IPS-20b (cell line): ENCODE results near the gene CHIT1.

Experiments
- H3K27ac ChIP-seq: one replicate; pipeline ENCODE4 v1.5.1; 2013; ENCODE audit warnings: low read length
- H3K27me3 ChIP-seq: 2 replicates; pipeline ENCODE4 v1.6.1; 2013; ENCODE audit warnings: mild to moderate bottlenecking, low read length, inconsistent platforms; ENCODE audit not compliant: insufficient read depth
- H3K36me3 ChIP-seq: 2 replicates; pipeline ENCODE4 v1.6.1; 2013; ENCODE audit warnings: low read depth, mild to moderate bottlenecking, inconsistent platforms, low read length, moderate library complexity; ENCODE audit not compliant: insufficient read depth
- H3K4me1 ChIP-seq: 2 replicates; pipeline ENCODE4 v1.6.1; 2013; ENCODE audit warnings: mild to moderate bottlenecking, control low read depth, inconsistent platforms, low read length, moderate library complexity; ENCODE audit not compliant: insufficient read depth
- H3K4me3 ChIP-seq: 2 replicates; pipeline ENCODE4 v1.5.1; 2013; ENCODE audit warnings: mild to moderate bottlenecking, low read length, inconsistent platforms
- H3K9ac ChIP-seq: 2 replicates; pipeline ENCODE4 v1.6.1; 2013; ENCODE audit warnings: low read depth, mild to moderate bottlenecking, inconsistent platforms, low read length, moderate library complexity
- H3K9me3 ChIP-seq: 2 replicates; pipeline ENCODE4 v1.6.1; 2013; ENCODE audit warnings: mild to moderate bottlenecking, low read depth, low read length, inconsistent platforms; ENCODE audit not compliant: insufficient read depth

CHIT1 gene

DNA sequence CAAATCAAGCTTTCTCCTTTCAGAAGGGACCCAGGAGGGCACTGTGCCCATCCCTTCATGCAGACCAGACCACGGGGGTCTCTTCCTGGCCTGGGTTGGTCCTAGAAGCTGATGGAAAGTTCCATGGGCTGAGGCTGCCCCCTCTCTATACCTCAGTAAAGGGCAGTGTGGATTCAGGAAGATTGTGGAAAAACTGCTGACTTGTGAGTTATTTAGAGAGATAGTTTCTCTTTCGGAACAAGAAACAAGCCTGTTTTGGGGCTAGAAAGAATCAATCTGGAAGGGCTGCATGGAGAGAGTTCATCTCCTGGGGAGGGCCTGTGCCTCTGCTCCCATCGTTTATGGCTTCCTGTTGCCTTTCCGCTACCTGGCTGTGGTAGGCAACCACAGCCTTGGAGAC lies 803 bp downstream of the CHIT1 start:
- Histone ChIP-seq H3K9ac (no peak overlapping the region), H3K4me1 (no peaks in the 10 kb centered on the region), H3K9me3 (no peaks in the 10 kb centered on the region), H3K36me3 (no peaks in the 10 kb centered on the region), H3K27ac (no peak overlapping the region), H3K27me3 (peaks cover 4% of the 10 kb centered on the region; the same call in 1 of the 2 replicates), H3K4me3 (no peak overlapping the region)

DNA sequence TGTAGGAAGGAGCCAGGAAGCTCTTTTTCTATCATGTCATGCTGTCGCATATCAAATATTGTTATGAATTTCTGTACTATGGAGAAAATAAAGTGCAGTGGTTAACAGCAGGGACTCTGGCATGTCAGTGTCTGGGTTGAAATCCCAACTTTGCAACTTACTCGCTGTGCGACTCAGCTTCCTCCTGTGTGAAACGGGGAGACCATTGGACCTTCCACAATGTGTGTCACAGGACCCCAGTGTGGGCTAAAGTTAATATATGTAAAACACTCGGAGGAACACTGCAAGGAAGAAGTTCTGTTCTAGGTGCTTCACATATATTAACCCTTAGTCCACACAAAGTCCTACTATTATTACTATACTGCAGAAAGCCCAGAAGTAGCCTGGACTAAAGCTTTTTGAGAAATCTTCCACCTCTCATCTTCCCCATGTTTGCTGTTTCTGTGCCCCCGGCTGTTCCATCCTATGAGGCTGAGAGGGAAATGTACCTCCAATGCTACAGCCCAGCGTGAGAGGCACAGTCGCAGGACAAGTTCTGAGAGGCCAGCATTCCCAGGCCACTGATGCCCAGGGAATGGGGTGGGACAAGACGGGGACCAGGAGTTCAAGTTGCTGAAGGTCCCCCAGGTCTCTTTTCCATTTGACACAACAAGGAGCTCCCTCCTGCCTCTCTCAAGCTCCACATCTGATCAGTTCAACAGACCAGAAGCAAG lies 1.9 kb downstream of the CHIT1 start:
- peaks cover 4% of the 10 kb centered on the region; the same call in 1 of the 2 replicates for H3K27me3 ChIP-seq
- H3K9me3 ChIP-seq = no peaks in the 10 kb centered on the region
- no peak overlapping the region for H3K9ac ChIP-seq
- H3K4me3 ChIP-seq = no peak overlapping the region
- H3K4me1 ChIP-seq = no peaks in the 10 kb centered on the region
- H3K27ac ChIP-seq = no peak overlapping the region
- H3K36me3 ChIP-seq = no peaks in the 10 kb centered on the region

- H3K27me3 ChIP-seq = peaks cover 4% of the 10 kb centered on the region; the same call in 1 of the 2 replicates
- no peaks in the 10 kb centered on the region for H3K36me3 ChIP-seq
- H3K4me1 ChIP-seq = no peaks in the 10 kb centered on the region
- no peak overlapping the region for H3K9ac ChIP-seq
- H3K27ac ChIP-seq = no peak overlapping the region
- H3K9me3 ChIP-seq = no peaks in the 10 kb centered on the region
- H3K4me3 ChIP-seq = no peak overlapping the region
Measured at GRCh38 chr1:203225071-203225470, 4.4 kb downstream of the CHIT1 start.

DNA sequence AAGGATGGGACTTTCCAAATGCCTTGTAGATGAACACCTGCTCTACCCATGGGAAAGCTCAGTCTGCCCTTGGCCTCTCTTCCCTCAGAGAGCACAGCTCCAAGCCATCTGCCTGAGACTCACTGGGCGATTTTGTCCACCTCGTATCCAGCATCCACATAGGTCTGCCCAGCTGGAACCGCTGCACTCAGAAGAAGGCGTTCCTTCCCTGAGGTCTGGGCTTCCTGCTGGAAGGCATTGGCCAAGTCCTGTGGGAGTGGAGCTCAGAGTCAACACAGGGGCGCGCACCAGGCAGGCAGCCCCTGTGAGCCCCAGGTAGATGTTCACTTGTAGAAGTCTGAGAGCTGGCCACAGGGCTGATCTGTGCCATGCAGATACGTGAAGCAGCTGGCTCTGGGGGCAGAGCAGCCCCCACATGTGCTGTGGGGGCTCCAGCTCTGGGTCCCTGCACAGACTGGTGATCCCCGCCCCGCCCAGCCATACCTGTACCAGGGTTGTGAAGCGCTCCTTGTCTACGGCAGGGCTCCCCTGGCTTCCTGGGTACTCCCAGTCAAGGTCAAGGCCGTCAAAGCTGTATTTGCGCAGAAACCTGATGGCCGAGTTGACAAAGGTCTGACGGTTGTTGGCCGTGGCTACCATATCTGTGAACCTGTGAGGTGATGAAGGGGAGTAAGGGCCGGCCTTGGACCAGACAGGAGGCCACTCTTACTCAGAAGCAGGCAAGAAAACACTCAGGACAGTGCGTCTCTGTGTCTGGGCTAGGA lies 6.3 kb downstream of the CHIT1 start:
- Histone ChIP-seq H3K27me3 (peaks cover 4% of the 10 kb centered on the region; the same call in 1 of the 2 replicates), H3K4me3 (no peak overlapping the region), H3K4me1 (no peaks in the 10 kb centered on the region), H3K9me3 (no peaks in the 10 kb centered on the region), H3K36me3 (no peaks in the 10 kb centered on the region), H3K9ac (no peak overlapping the region), H3K27ac (no peak overlapping the region)

DNA sequence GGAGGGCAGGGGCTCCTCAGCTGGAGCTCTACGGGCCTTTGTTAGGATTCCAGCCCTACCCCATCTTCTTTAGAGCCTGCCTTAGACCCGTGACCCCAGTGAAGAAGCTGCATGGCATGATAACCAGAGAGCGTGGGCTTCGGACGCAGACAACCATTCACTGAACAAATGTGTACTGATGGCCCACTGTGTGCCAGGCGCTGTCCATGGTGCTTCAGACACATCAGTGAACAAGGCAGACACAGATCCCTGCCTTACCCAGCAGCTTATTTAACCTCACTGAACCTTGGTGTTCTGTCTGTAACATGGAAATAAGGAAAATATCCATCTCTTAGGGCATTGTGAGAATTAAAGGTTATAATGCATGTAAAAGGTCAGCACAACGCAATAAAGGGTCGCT lies 9.5 kb downstream of the CHIT1 start:
- H3K36me3 ChIP-seq = no peaks in the 10 kb centered on the region
- H3K9me3 ChIP-seq = no peaks in the 10 kb centered on the region
- H3K9ac ChIP-seq = no peak overlapping the region
- no peak overlapping the region for H3K4me3 ChIP-seq
- 0 out of 2 replicates have a peak, but pooled peaks cover 7% of the 10 kb centered on the region for H3K27me3 ChIP-seq
- H3K4me1 ChIP-seq = peaks cover 4% of the 10 kb centered on the region; the same call in 1 of the 2 replicates
- no peak overlapping the region for H3K27ac ChIP-seq

DNA sequence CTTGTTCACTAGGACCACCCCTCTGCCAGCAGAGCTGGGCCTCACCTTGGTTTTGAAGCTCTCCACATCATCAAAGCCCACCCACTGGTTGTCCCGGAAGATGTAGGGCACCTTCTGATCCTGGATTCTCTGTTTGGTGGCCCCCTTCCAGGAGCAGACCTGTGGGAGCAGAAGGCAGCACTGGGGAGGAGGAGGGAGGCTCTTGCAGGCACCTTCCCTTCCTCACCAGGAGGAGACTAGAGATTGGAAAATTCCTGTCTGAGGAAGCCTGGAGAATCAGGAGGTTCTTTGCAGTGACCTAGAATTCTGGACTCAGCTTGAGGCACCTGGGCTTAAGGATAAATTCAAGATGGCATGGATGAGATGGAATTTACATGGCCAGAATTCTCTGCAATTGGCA lies 10.3 kb downstream of the CHIT1 start:
- Histone ChIP-seq H3K9me3 (no peaks in the 10 kb centered on the region), H3K36me3 (no peaks in the 10 kb centered on the region), H3K4me3 (no peak overlapping the region), H3K27me3 (0 out of 2 replicates have a peak, but pooled peaks cover 7% of the 10 kb centered on the region), H3K9ac (no peak overlapping the region), H3K27ac (no peak overlapping the region), H3K4me1 (peaks cover 4% of the 10 kb centered on the region; the same call in 1 of the 2 replicates)

- Histone ChIP-seq H3K4me1 (peaks cover 4% of the 10 kb centered on the region; the same call in 1 of the 2 replicates), H3K27me3 (0 out of 2 replicates have a peak, but pooled peaks cover 7% of the 10 kb centered on the region), H3K9me3 (no peaks in the 10 kb centered on the region), H3K27ac (no peak overlapping the region), H3K9ac (no peak overlapping the region), H3K4me3 (no peak overlapping the region), H3K36me3 (no peaks in the 10 kb centered on the region)
Measured at GRCh38 chr1:203217668-203218067, 11.8 kb downstream of the CHIT1 start.

GRCh38 chr1:203217139-203217655 lies 12.3 kb downstream of the CHIT1 start:
- H3K9me3 ChIP-seq = no peaks in the 10 kb centered on the region
- H3K4me1 ChIP-seq = peaks cover 4% of the 10 kb centered on the region; the same call in 1 of the 2 replicates

DNA sequence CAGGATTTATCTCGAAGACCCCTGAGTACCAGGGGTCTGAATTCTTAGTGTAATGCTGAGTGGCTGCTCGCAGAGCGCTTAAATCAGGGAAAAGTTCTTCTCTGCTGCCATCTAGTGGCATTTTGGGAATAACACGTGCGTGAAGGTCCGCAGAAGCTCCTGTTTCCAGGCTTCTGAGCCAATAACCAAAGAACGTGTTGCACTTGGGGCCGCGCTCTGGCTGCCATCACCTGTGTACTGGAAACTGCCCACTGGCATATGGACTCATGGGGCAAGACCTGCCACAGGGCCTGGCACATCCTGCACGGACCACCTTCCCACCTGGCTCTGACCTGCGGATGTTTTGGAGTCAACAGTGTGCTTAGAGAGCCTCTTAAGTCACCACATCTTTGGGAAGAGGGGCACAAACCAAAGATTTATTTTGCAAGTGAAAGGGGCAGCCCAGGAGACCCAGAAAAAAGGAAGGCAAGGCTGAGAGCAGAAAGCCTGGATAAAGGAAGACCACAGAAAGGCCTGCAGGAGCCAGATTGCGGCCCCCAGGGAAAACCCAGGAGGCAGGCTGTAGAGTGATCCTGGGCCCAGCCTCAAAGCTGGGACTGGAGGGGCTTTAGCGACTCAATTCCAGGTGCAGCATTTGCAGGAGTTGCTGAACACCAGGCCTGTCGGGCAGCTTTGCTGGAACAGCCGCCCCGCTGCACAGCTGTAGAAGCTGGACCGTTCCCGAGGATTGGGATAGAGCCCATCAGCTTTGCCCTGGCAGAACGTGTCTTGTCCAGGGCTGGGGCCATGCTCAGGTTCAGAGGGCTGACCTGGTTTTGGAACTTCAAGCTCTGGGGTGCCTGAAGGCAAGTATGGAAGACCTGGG lies 13.0 kb downstream of the CHIT1 start:
- peak overlapping the region; percentile 49; the same call in 1 of the 2 replicates for H3K4me3 ChIP-seq
- H3K36me3 ChIP-seq = no peaks in the 10 kb centered on the region
- peaks cover 4% of the 10 kb centered on the region; the same call in 1 of the 2 replicates for H3K4me1 ChIP-seq
- H3K27ac ChIP-seq = no peak overlapping the region
- no peak overlapping the region for H3K9ac ChIP-seq
- H3K27me3 ChIP-seq = 0 out of 2 replicates have a peak, but pooled peaks cover 7% of the 10 kb centered on the region
- H3K9me3 ChIP-seq = no peaks in the 10 kb centered on the region

More at GRCh38 chr1:203217139-203217655, 12.3 kb downstream of the CHIT1 start:
- no peaks in the 10 kb centered on the region for H3K36me3 ChIP-seq
- no peak overlapping the region for H3K9ac ChIP-seq
- no peak overlapping the region for H3K4me3 ChIP-seq
- no peak overlapping the region for H3K27ac ChIP-seq
- 0 out of 2 replicates have a peak, but pooled peaks cover 7% of the 10 kb centered on the region for H3K27me3 ChIP-seq

- Histone ChIP-seq H3K27ac (no peak overlapping the region), H3K9me3 (no peaks in the 10 kb centered on the region), H3K4me1 (peaks cover 4% of the 10 kb centered on the region; the same call in 1 of the 2 replicates), H3K9ac (no peak overlapping the region), H3K27me3 (0 out of 2 replicates have a peak, but pooled peaks cover 7% of the 10 kb centered on the region), H3K36me3 (no peaks in the 10 kb centered on the region), H3K4me3 (no peak overlapping the region)
Measured at GRCh38 chr1:203215573-203215972, 13.9 kb downstream of the CHIT1 start.

- Histone ChIP-seq H3K27me3 (0 out of 2 replicates have a peak, but pooled peaks cover 7% of the 10 kb centered on the region), H3K9ac (no peak overlapping the region), H3K4me3 (no peak overlapping the region), H3K9me3 (no peaks in the 10 kb centered on the region), H3K27ac (no peak overlapping the region), H3K4me1 (peaks cover 4% of the 10 kb centered on the region; the same call in 1 of the 2 replicates), H3K36me3 (no peaks in the 10 kb centered on the region)
Measured at GRCh38 chr1:203214871-203215270, 14.6 kb downstream of the CHIT1 start.
